IPS-18c (cell line): ENCODE measurements around the gene SLC16A5.
"Not testable (repeated sequence)": the region's sequence is repeated elsewhere in the genome, so short reads cannot be mapped to it uniquely, and the experiment has no call there.

Source experiments
- H3K4me3 ChIP-seq: 2 replicates; pipeline ENCODE4 v1.7.0; 2013; ENCODE audit warnings: low read depth, mild to moderate bottlenecking, low read length, moderate library complexity; ENCODE audit not compliant: insufficient read depth
- H3K9me3 ChIP-seq: one replicate; pipeline ENCODE4 v1.6.1; 2013; ENCODE audit warnings: mild to moderate bottlenecking, low read length, moderate library complexity; ENCODE audit not compliant: control insufficient read depth, insufficient read depth

The SLC16A5 gene, protein sequence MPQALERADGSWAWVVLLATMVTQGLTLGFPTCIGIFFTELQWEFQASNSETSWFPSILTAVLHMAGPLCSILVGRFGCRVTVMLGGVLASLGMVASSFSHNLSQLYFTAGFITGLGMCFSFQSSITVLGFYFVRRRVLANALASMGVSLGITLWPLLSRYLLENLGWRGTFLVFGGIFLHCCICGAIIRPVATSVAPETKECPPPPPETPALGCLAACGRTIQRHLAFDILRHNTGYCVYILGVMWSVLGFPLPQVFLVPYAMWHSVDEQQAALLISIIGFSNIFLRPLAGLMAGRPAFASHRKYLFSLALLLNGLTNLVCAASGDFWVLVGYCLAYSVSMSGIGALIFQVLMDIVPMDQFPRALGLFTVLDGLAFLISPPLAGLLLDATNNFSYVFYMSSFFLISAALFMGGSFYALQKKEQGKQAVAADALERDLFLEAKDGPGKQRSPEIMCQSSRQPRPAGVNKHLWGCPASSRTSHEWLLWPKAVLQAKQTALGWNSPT

DNA sequence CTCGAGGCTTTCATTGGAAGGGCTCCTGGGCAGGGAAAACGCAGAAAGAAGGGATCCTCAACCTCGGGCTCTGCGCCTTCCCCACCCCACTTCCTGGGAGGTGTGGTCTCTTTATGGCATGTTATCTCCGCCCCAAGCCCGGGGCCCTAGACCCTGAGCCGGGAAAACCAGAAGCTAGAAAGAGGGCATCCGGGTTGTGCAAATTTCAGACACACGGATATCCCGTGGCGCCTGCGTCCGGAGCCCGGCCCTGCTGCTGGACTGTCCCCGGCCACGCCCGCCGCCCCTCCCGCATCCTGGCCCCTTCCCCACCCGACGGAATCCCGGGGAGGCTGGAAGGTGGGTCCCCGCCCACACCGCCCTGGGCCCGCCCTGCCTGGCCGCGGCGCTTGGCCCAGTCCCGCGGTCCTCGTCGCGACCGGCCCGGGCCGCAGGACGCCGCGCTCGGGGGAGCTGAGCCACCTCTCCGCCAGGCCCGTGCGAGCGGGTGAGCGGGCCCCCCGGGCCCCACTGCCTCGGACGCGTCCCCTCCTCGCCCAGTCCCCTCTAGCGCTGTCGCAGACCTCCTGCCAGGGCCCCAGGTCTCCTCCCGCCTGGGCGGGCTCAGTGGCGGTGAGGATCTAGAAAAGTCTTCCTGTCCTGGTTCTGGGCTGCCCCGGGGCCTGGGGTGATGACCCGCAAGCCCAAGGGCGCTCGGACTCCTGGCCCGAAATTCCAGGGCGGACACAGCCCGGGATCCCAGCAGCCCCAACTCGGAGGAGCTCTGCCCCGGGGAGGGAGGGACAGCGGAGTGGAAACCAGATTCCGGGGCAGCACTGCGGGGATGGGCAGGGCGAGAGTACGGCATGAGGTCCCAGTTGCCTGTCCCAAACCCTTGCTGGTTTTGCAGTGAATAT lies at the start of gene SLC16A5:
SLC16A5 (plus strand) TSS at position 397 of the 896 bp plus-strand sequence. CDS start 5,683 bp downstream, outside the sequence.
- no peaks in the 10 kb centered on the region for H3K9me3 ChIP-seq
- H3K4me3 ChIP-seq = peak within 1 kb of the TSS; percentile 81

DNA sequence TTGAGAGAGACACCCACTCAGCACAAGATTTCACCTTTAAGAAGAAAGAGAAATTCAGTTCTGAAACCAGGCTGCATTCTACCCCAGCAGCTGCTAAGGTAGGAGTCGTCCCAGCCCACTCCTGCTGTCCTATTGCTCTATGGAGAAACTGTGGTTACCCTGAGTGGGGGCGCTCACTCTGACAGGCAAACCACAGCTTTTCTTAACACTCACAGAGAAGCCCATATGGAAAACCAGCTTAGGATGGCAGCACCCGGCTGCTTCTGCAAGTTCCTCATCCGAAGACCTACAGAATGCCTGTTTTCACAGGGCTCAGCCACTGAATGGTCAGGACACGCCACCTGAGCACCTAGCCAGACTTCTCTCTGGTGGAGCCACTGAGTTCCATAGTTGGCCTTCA lies 48.5 kb upstream of the SLC16A5 start:
- Histone ChIP-seq H3K9me3 (no peaks in the 10 kb centered on the region), H3K4me3 (no peak overlapping the region)

DNA sequence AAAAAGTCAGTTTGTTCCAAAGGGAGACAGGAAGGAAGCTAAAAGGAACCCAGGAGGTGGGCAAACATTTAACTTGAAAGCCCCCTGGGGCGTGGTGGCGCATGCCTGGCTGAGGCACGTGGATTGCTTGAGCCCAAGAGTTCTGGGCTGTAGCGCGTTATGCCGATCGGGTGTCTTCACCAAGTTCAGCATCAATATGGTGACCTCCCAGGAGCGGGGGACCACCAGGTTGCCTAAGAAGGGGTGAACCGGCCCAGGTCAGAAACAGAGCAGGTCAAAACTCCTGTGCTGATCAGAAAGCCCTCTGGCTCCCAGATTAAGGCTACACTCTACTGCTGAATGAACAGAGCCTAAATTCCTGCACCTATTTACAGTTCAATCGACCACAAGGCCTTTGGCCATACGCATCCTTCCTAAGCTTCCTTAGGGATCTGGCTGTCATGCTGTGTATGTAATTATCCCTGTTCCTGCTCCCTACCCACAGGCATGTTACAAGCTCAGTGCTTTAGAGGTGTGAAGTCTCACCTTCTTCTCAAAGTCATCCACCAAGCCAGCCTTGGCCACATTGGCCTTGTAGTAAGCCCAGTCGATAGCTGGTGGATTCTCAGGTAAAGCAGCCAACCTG lies 46.0 kb upstream of the SLC16A5 start:
- no peak overlapping the region for H3K4me3 ChIP-seq
- no peaks in the 10 kb centered on the region for H3K9me3 ChIP-seq

DNA sequence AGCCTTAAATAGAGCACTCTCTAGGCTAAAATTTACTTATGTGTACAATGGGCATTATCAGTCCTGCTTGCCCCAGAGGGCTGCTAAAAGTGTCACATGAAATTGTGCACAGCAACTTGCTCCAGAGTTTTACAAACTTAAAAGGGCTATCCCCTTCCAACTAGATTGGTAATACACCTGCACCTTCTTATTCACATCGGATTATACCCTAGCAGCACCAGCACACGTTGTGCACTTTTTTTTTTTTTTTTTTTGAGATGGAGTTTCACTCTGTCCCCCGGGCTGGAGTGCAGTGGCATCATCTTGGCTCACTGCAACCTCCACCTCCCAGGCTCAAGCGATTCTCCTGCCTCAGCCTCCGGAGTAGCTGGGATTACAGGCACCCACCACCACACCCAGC lies 44.0 kb upstream of the SLC16A5 start:
- not testable (repeated sequence) for H3K4me3 ChIP-seq, H3K9me3 ChIP-seq

DNA sequence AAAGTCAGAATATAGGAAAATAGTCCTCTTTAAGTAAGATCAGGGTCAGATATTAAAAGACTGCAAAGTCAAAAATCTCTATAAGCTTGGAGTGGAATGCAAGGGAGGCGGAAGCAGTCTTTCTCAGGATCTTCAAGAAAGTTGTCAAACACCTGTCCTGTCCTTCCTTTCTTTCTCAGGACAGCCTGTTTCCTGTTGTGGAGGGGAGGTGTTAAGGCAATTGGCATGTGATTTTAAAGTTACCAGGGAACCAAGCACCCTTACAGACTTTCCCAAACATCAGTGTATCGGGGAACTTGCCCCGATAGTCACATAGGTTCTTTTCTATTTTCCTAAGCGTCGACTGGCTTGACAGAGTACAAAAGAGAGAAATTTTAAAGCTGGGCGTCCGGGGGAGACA lies 43.0 kb upstream of the SLC16A5 start:
- no peaks in the 10 kb centered on the region for H3K9me3 ChIP-seq
- H3K4me3 ChIP-seq = 0 out of 2 replicates have a peak overlapping the region, but pooled peaks have one; percentile 9

DNA sequence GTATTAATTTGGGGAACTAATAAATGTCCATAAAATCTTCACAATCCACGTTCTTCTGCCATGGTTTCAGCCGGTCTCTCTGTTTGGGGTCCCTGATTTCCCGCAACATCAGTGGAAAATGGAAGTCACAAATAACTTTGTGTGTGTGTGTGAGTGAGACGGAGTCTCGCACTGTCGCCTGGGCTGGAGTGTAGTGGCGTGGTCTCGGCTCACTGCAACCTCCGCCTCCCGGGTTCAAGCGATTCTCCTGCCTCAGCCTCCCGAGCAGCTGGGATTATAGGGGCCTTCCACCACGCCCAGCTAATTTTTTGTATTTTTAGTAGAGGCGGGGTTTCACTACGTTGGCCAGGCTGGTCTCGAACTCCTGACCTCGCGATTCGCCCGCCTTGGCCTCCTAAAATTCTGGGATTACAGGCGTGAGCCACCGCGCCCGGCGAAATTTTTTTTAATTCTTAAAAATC lies 41.8 kb upstream of the SLC16A5 start:
- not testable (repeated sequence) for H3K9me3 ChIP-seq
- H3K4me3 ChIP-seq = peak overlapping the region; percentile 99

DNA sequence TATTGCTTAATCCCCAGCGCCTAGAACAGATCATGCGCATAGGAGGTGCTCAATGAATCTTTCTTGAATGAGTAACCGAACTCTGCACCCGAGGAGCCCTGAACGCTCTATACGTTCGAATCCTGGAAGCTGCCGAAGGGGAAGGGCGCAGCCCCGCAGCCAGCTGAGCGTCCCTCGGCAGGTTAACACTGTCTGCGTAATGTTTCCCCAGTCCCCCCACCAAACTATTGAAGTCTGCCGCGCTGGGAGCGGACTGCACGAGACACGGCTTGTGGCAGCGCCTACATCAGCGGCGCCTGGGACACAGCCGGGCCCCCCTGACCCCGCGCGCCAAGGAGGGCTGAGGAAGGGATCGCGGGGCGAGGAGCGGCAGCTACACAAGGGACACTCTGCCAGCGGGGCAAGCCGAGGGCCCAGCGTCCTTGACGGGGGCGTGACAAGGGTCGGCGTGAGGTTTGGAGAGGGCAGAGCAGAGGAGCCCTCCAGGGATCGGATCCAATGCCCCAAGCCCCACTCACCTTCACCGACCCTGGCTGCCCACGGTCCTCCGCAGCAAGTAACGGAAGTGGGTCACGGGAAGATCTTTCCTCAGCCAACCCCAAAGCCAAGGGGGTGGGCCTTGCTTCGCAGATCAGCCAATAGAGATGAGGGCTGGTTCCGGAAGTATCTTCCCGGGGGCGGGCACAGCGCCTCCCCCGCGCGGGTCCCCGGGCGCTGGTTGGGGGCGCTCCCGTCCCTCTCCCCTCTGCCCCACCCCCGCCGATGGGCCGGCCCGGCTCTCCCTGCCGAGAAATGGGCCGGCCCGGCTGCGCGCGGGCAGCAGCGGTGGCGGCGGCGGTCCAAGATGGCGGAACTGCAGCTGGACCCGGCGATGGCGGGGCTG lies 41.1 kb upstream of the SLC16A5 start, which contains the start of the genes ATP5PD and KCTD2:
ATP5PD (minus strand) TSS at position 563 of the 883 bp plus-strand sequence. CDS start 4,319 bp downstream, outside the sequence.
KCTD2 (plus strand) TSS at position 819 of the 883 bp plus-strand sequence; CDS start at position 845, 26 bp downstream.
- H3K9me3 ChIP-seq = no peaks in the 10 kb centered on the region
- H3K4me3 ChIP-seq = peak within 1 kb of the TSS; percentile 99

DNA sequence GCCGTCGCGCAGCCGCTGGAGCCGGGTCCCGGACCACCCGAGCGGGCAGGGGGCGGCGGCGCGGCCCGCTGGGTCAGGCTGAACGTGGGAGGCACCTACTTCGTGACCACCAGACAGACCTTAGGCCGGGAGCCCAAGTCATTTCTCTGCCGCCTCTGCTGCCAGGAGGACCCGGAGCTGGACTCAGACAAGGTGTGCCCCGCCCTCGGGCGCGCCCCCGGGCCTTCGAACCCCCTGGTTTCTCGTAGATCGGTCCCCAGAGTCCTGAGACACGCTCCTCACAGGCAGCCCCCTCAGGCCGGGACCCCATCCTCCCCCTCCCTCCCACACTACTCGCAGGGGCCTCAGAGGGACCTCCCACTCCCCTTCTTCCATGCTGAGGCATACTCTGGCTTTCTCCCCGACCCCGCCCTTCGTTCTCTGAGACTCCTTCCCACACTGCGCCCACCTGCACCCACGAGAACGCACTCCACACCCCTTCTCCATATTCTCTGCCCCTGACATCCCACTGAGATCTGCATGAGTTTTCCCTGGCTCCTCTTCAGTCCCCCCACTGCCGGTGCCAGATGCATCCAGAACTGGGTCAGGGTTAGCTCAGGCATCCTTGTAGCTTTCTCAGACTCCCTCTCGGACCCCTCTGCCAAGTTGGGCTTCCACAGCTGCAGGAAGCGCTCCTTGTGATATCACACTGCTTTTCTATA lies 40.2 kb upstream of the SLC16A5 start:
- H3K4me3 ChIP-seq = peak overlapping the region; percentile 99

DNA sequence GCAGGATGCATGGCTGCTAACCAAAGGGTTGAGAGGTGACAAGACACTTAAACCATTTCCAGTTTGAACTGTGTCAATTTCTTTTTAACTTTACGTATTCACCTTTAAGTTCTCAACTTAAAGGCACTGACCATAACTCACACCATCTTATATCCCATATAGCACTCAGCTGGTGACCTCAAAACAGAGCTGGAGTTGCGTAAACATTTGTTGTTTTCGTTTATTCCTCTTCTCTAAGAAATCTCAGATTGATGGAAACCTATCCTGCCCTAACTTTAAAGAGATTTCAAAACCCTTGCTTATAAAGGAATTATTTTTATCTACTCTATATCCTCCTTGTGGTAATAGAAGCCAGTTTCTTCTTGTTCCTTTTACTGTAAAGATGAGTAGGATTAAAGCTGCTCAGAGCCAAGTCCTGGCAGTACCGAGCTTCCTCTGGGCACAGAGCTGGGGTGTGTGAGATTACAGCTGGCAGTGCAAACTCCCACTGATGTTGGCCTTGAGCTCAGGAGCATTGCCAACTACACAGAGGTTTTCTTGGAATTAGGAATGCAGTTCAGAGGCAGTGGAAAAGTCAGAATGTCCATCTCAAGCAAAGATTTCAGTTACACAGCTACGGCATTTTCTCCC lies 39.4 kb upstream of the SLC16A5 start:
- no peaks in the 10 kb centered on the region for H3K9me3 ChIP-seq
- H3K4me3 ChIP-seq = peak overlapping the region; percentile 99

More for the DNA sequence above, 40.2 kb upstream of the SLC16A5 start:
- H3K9me3 ChIP-seq = no peaks in the 10 kb centered on the region

DNA sequence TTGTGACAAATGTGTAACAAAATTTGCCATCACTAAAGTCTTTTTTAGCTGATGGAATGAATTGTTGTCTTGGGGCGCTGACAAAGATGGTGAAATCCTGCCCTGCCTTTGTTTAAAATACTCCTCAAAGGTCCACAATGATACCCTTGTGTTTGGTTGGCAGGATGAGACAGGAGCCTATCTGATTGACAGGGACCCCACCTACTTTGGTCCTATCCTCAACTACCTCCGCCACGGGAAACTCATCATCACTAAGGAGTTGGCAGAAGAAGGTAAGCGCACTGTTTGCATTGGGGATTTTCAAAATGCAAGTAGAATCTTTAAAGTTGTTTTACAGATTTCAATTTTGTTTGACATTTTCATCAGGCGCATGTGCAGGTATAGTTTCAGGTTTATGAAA lies 38.7 kb upstream of the SLC16A5 start:
- no peak overlapping the region; the same call in 1 of the 2 replicates for H3K4me3 ChIP-seq

DNA sequence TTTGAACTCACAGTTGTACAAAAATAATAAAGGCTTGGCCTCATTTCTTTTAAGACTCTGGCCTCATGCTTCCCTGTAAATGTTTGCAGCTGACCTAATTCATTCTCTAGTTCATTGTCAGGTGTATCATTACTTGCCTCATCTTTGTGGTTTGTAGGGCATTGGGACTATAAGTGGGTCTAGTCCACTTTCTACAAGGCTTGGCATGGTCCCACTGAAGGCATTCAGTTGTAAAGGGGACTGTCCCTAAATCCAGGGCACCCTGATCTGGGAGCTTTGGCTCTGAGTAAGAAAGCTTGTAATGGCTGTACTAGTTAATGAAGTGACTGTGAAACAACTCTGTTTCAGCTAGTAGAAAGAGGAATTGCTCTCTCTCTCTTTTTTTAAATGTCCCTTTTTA lies 38.0 kb upstream of the SLC16A5 start:
- H3K4me3 ChIP-seq = no peak overlapping the region
- no peaks in the 10 kb centered on the region for H3K9me3 ChIP-seq

More for the DNA sequence above, 38.7 kb upstream of the SLC16A5 start:
- no peaks in the 10 kb centered on the region for H3K9me3 ChIP-seq

DNA sequence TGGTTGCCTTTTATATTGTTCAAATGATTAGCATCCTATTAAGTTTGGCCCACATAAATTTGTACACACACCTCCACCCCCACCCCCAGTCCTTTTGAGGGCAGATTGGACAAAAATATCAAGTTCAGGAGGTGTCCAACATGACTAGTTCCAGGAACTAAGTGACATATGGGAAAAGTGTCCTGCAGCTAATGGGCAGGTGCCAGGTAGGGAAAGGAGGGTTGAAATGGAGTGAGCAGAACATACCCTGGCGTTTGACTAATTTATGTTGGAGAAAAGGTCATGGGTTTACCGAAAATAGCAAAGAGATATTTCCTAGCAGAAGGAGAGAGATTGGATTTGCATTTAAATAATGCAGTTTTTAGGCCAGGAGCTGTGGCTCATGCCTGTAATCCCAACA lies 35.8 kb upstream of the SLC16A5 start:
- Histone ChIP-seq H3K9me3 (no peaks in the 10 kb centered on the region), H3K4me3 (no peak overlapping the region)

DNA sequence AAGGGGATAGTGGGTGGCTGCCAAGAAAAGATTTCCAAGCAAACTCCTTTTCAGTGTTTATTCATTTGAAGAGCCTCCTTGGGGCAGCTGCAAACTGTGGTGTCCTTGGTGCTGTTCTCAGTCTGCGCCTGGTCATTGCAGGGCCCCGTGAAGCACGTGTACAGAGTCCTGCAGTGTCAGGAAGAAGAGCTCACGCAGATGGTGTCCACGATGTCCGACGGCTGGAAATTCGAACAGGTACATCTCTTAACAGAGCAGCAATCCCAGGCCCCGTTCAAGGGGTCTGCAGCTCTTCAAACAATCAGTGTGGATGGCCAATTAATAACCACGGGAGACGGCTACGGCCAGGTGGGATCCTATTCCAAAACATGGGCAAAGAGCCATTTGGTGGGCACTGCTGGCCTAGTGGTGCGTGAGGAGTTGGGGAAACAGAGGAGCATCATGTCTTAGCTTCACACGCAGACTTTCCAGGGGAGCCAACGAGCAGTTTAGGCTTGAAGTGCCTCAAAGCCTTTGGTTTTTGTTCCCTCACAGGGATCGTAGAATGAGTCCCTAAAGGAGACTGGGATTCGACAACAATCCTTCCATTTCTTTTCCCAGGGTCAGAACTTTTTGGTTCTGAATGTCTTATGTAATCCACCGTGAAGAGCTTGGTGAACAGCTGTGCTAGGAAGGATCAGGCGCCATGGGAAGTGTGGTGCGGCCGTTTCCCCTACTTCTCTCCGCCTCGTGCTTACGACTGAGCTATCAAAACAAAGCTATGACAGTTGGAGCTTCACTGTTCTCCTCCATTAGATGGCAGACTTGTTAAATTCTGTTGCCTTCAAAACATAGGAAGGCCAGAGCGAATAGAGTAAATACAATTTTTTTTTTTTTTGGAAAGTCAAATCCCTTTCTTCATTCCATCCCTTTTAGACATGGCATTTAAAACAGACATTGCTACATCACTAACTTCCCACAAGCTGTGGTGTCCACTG lies 28.1 kb upstream of the SLC16A5 start:
- no peak overlapping the region for H3K4me3 ChIP-seq
- H3K9me3 ChIP-seq = no peaks in the 10 kb centered on the region

DNA sequence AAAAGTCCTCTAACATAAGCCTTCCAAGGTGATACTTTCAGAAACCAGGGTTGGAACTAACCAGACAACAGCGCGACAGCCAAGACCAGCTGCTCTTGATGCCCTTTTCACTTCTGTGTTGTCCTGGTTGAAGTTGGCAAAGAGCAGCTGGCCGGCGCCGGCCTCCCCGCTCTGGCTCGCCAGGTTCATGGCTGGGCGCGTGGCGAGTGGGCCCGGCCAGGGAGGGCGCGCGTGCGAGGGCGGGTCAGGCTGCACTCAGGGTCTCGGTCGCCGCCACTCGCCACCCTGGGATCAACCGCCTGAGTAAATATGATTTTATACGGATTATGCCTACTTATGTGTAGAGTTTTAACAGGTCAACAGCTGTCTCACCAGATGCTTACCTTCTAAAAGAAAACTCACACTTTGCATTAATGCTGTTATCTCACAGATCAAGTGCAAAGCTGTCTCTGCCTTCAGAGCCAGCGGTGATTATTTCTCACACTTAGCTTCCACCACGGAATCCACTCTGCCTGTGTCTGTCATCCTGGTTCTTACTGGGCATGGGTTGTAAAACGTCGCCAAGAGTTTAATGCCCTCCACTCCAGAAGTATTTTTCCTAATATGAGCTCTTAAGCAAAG lies 27.2 kb upstream of the SLC16A5 start:
- no peaks in the 10 kb centered on the region for H3K9me3 ChIP-seq
- H3K4me3 ChIP-seq = no peak overlapping the region
